ENCODE data around the gene GAB3. TPM values are rescaled to one million over a fixed set of nuclear protein-coding genes. Genes with fewer than 3 reads are reported as not detected.

GAB3 gene
- polyA plus RNA-seq, 1 donor from 2014 or later = not detected

- H3K79me2 ChIP-seq (replicated peaks; ENCODE audit: insufficient read depth, low read length) = no peaks in the 10 kb centered on the region
- H3K9ac ChIP-seq (ENCODE audit: low read length) = no peak overlapping the region
- H3K9me2 ChIP-seq (ENCODE audit: insufficient read depth, low read length) = no peaks in the 10 kb centered on the region
- no peaks in the 10 kb centered on the region for H3K9me3 ChIP-seq (ENCODE audit: low read length)
- H3K4me2 ChIP-seq (ENCODE audit: low read length) = no peak overlapping the region
- H2AFZ ChIP-seq (ENCODE audit: low read depth, low read length) = no peak overlapping the region
- no peaks in the 10 kb centered on the region for H3K27me3 ChIP-seq (ENCODE audit: insufficient read depth, low read depth, low read length)
- H3F3A ChIP-seq (ENCODE audit: insufficient read depth, low read length, poor library complexity, severe bottlenecking) = no peaks in the 10 kb centered on the region
- H4K20me1 ChIP-seq (ENCODE audit: insufficient read depth) = no peaks in the 10 kb centered on the region
- no peaks in the 10 kb centered on the region for H3K36me3 ChIP-seq (ENCODE audit: insufficient read depth, low read length)
- no peak overlapping the region for H3K27ac ChIP-seq (ENCODE audit: low read length)
- H3K4me3 ChIP-seq (ENCODE audit: low read length) = no peak overlapping the region
- TF ChIP-seq MXI1 (conservative IDR thresholded peaks at IDR 0.05; ENCODE audit: poor library complexity, severe bottlenecking) (no peak), EP300 (conservative IDR thresholded peaks at IDR 0.05; ENCODE audit: poor library complexity, severe bottlenecking) (no peak)
These were observed 35.1 kb downstream of the GAB3 start for GRCh38 chrX:154715825-154716224.

- no peaks in the 10 kb centered on the region for H3F3A ChIP-seq (ENCODE audit: insufficient read depth, low read length, poor library complexity, severe bottlenecking)
- no peaks in the 10 kb centered on the region for H3K9me2 ChIP-seq (ENCODE audit: insufficient read depth, low read length)
- no peaks in the 10 kb centered on the region for H3K27me3 ChIP-seq (ENCODE audit: insufficient read depth, low read depth, low read length)
- TF ChIP-seq POLR2AphosphoS5 (IDR thresholded peaks at IDR 0.05) = no peak
- TF ChIP-seq SMC3 (conservative IDR thresholded peaks at IDR 0.05; ENCODE audit: poor library complexity) = peak; percentile 34
- TF ChIP-seq TAF1 (IDR thresholded peaks at IDR 0.05; ENCODE audit: low read depth) = no peak
- TF ChIP-seq EP300 (conservative IDR thresholded peaks at IDR 0.05; ENCODE audit: poor library complexity, severe bottlenecking) = no peak
- TF ChIP-seq CTCF (IDR thresholded peaks at IDR 0.05; ENCODE audit: poor library complexity, severe bottlenecking) = peak; percentile 70
- TF ChIP-seq RAD21 (conservative IDR thresholded peaks at IDR 0.05) = peak; percentile 62
- no peak for TF ChIP-seq EZH2 (IDR thresholded peaks at IDR 0.05; ENCODE audit: borderline replicate concordance, insufficient read depth, low read length, poor library complexity, severe bottlenecking)
- no peak for TF ChIP-seq MXI1 (conservative IDR thresholded peaks at IDR 0.05; ENCODE audit: poor library complexity, severe bottlenecking)
- TF ChIP-seq REST (IDR thresholded peaks at IDR 0.05; ENCODE audit: borderline replicate concordance) = no peak
- H2AFZ ChIP-seq (ENCODE audit: low read depth, low read length) = no peak overlapping the region
- no peaks in the 10 kb centered on the region for H3K36me3 ChIP-seq (ENCODE audit: insufficient read depth, low read length)
- no peaks in the 10 kb centered on the region for H3K9me3 ChIP-seq (ENCODE audit: low read length)
- H3K4me3 ChIP-seq (ENCODE audit: low read length) = no peak overlapping the region
- no peaks in the 10 kb centered on the region for H3K79me2 ChIP-seq (replicated peaks; ENCODE audit: insufficient read depth, low read length)
- H3K27ac ChIP-seq (ENCODE audit: low read length) = no peak overlapping the region
- H3K9ac ChIP-seq (ENCODE audit: low read length) = no peak overlapping the region
- no peak overlapping the region for H3K4me2 ChIP-seq (ENCODE audit: low read length)
- no peaks in the 10 kb centered on the region for H4K20me1 ChIP-seq (ENCODE audit: insufficient read depth)
These were observed 36.0 kb downstream of the GAB3 start for GRCh38 chrX:154714925-154715324.
